DOHH2 (cell line): ENCODE data around the gene AP2A1.

ENCODE experiments used
- CTCF ChIP-seq: fragments of 200-600 bp; sonication (generic); IDR thresholded peaks from one replicate; pipeline ENCODE4 v1.5.1; 2014; ENCODE audit warnings: antibody characterized with exemption, mild to moderate bottlenecking, low read depth, low read length; ENCODE audit not compliant: poor library complexity, severe bottlenecking
- EZH2phosphoT487 ChIP-seq: fragments of 200-600 bp; sonication (generic); IDR thresholded peaks from 2 replicates; pipeline ENCODE4 v1.6.1; 2017; ENCODE audit warnings: borderline replicate concordance, mild to moderate bottlenecking, antibody characterized with exemption, low read length, moderate library complexity, mixed read lengths

GRCh38 chr19:49850487-49851342 lies 83.9 kb downstream of the AP2A1 start, which contains the start of gene PTOV1:
- no peak for TF ChIP-seq CTCF
- no peak for TF ChIP-seq EZH2phosphoT487
